Measurements from ENCODE around the gene BBS9.
A peak's percentile ranks its signal among the peaks of the same experiment; 100 is the strongest.

Gene BBS9

GRCh38 chr7:33177876-33178275, 48.5 kb downstream of the BBS9 start:
- no peak overlapping the region for H3K4me3 ChIP-seq (replicated peaks; ENCODE audit: low read depth, low read length)
- TF ChIP-seq CTCF (IDR thresholded peaks at IDR 0.05; ENCODE audit: low read depth, low read length, missing control alignments), result no peak
- no peak for DNase-seq (ENCODE audit: extremely low read depth, low read depth)

DNA sequence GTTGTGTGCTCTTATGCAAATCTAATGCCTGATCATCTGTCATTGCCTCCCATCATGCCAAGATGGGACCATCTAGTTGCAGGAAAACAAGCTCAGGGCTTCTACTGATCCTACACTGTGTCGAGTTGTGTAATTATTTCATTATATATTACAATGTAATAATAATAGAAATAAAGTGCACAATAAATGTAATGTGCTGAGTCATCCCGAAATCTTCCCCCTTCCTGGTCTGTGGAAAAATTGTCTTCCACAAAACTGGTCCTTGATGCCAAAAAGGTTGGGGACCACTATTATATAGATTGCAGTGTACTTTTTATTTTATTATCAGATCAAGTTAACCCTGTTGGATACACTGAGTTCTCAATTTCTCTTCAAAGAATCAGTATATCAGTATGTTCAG, 50.2 kb downstream of the BBS9 start:
- no peak for TF ChIP-seq CTCF (IDR thresholded peaks at IDR 0.05; ENCODE audit: low read depth, low read length, missing control alignments)
- DNase-seq (ENCODE audit: extremely low read depth, low read depth), result no peak
- H3K4me3 ChIP-seq (replicated peaks; ENCODE audit: low read depth, low read length), result no peak overlapping the region

DNA sequence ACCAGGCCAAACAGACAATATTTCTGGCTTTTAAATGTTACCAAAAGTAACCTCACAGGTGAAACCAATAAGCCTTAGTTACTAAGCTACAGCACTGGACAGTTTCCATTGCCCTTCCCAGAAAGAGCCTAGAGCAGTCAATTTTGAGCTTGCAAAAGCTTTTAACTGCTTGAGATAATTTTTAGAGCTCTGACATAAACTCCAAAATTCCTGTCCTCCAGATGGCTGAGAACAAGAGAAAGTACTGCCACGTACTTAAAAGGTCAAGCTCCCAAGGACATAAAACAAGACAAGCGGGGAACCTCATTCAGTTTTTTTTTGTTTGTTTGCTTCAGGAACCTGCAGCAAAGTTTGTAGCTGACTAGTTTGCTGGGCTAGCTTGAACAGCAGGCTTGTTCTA, 54.1 kb downstream of the BBS9 start:
- TF ChIP-seq CTCF (IDR thresholded peaks at IDR 0.05; ENCODE audit: low read depth, low read length, missing control alignments), result no peak
- no peak overlapping the region for H3K4me3 ChIP-seq (replicated peaks; ENCODE audit: low read depth, low read length)
- DNase-seq (ENCODE audit: extremely low read depth, low read depth), result peak; percentile 16

- H3K4me3 ChIP-seq (replicated peaks; ENCODE audit: low read depth, low read length), result no peak overlapping the region
- no peak for TF ChIP-seq CTCF (IDR thresholded peaks at IDR 0.05; ENCODE audit: low read depth, low read length, missing control alignments)
- DNase-seq (ENCODE audit: extremely low read depth, low read depth), result no peak
These were observed 55.5 kb downstream of the BBS9 start for GRCh38 chr7:33184828-33185227.

- peak; percentile 56 for TF ChIP-seq CTCF (IDR thresholded peaks at IDR 0.05; ENCODE audit: low read depth, low read length, missing control alignments)
- peak; percentile 38 for DNase-seq (ENCODE audit: extremely low read depth, low read depth)
- no peak overlapping the region for H3K4me3 ChIP-seq (replicated peaks; ENCODE audit: low read depth, low read length)
These were observed 56.4 kb downstream of the BBS9 start for GRCh38 chr7:33185786-33186185.

- no peak for TF ChIP-seq CTCF (IDR thresholded peaks at IDR 0.05; ENCODE audit: low read depth, low read length, missing control alignments)
- H3K4me3 ChIP-seq (replicated peaks; ENCODE audit: low read depth, low read length), result no peak overlapping the region
- DNase-seq (ENCODE audit: extremely low read depth, low read depth), result no peak
These were observed 56.8 kb downstream of the BBS9 start for GRCh38 chr7:33186192-33186591.

DNA sequence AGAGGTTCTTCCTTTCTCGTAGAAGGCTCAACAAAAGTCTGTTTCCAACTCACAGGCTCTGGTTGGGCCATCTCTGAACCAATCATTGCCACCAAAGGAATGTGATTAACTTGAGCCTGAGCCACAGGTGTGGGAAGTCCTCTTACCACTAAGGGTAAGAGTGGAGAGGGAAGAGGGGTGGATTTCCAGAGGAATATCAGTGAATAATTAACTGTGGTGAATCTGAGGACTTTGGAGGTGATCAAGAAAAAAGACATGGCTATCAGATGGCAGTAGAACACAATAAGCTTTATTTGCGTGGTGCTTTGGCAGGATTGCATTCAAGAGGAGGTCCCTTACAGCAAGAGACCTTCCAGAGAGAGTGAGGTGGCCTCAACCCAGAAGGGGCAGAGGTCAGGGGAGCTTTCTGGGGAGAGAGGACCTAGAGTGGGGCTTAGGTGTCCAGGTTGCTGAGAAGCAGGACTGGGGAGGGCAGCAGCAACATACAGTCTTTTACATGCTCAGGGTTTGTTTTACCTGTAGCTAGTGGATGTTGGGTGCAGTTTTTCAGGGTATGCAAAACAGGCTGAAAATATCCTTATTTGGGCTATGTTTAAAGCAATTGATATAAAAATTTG, 61.4 kb downstream of the BBS9 start:
- no peak overlapping the region for H3K4me3 ChIP-seq (replicated peaks; ENCODE audit: low read depth, low read length)
- DNase-seq (ENCODE audit: extremely low read depth, low read depth), result no peak
- no peak for TF ChIP-seq CTCF (IDR thresholded peaks at IDR 0.05; ENCODE audit: low read depth, low read length, missing control alignments)

Measured in HFF-Myc (cell line).